RWPE1 (cell line): ENCODE data around the gene GSTM4.
A peak's percentile ranks its signal among the peaks of the same experiment; 100 is the strongest.

Experiments
- CTCF ChIA-PET: fragments of 350-600 bp; sonication (Branson Sonifier 250); formaldehyde crosslinking; extraction: SDS; loops from one replicate; lab custom pipeline; 2021; lab: Yijun Ruan, JAX
- POLR2A ChIA-PET: fragments of 400-600 bp; formaldehyde crosslinking; extraction: SDS; loops from one replicate; lab custom pipeline; 2020; ENCODE audit warnings: antibody characterized with exemption; ENCODE audit not compliant: low non-redundant PET; lab: Yijun Ruan, JAX
- DNase-seq: peaks from one replicate; pipeline ENCODE4 v3.0.0; 2012; ENCODE audit warnings: low spot score
- H3K27ac ChIP-seq: fragments of 450-650 bp; 2 replicates; pipeline ENCODE4 v1.5.1; 2017
- TF ChIP-seq, protein P1 (sequence below): fragments of 450-650 bp; conservative IDR thresholded peaks from 2 replicates; pipeline ENCODE4 v1.5.1; 2017; ENCODE audit warnings: low read depth, mild to moderate bottlenecking

GSTM4 gene

DNA sequence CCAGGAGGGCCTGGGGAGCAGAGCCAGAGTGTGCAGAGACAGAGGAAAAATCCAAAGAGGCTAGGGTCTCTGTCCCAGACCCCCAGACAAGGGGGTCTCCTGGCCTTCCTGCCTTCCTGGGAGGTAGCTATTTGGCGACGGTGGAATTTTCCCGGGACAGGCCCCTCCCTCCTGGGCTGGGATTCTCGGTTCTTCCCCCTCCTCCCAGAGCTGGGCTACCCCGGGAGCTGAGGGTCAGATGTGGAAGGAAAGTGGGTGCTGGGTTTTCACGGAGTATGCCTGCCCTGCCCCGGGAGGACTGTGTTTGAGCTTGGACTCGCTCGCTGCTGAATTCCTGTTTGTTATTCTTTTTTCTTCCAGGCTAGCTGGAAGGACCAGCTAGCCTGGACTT lies 35.5 kb upstream of the GSTM4 start:
- peak; percentile 81 for DNase-seq
- TF ChIP-seq, protein P1, sequence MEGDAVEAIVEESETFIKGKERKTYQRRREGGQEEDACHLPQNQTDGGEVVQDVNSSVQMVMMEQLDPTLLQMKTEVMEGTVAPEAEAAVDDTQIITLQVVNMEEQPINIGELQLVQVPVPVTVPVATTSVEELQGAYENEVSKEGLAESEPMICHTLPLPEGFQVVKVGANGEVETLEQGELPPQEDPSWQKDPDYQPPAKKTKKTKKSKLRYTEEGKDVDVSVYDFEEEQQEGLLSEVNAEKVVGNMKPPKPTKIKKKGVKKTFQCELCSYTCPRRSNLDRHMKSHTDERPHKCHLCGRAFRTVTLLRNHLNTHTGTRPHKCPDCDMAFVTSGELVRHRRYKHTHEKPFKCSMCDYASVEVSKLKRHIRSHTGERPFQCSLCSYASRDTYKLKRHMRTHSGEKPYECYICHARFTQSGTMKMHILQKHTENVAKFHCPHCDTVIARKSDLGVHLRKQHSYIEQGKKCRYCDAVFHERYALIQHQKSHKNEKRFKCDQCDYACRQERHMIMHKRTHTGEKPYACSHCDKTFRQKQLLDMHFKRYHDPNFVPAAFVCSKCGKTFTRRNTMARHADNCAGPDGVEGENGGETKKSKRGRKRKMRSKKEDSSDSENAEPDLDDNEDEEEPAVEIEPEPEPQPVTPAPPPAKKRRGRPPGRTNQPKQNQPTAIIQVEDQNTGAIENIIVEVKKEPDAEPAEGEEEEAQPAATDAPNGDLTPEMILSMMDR: no peak
- CTCF ChIA-PET: interaction anchor here (0.6 to 1.1 kb wide), 3 partner anchors 19 to 554 kb away, joined by 3 to 4 read pairs (median 3); no protein-coding TSS in a partner anchor
- peak overlapping the region; percentile 88 for H3K27ac ChIP-seq
- POLR2A ChIA-PET: interaction anchor here (0.6 kb wide), 1 partner anchor 138 kb away, joined by 3 read pairs; no protein-coding TSS in a partner anchor

DNA sequence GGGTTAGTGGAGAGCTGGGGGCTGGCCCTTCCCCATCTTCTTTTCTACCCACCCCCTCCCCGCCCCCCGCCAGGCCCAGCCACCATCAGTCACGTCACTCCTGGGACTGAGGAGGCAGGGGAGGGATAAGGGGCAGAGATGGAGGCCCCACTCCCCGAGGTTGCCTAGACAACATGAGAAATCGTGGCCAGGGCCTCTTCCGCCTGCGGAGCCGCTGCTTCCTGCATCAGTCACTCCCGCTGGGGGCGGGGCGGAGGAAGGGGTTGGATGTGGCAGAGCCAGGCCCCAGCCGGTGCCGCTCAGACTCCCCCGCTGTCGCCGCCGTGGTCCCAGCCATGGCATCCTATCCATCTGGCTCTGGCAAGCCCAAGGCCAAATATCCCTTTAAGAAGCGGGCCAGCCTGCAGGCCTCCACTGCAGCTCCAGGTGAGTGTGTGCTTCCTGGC lies 35.0 kb upstream of the GSTM4 start:
- peak overlapping the region; percentile 88 for H3K27ac ChIP-seq
- ChIA-PET CTCF (interaction anchor here (0.8 to 1.1 kb wide), 2 partner anchors 19 to 554 kb away, joined by 3 to 4 read pairs; no protein-coding TSS in a partner anchor), POLR2A (interaction anchor here (0.6 kb wide), 1 partner anchor 137 kb away, joined by 3 read pairs; no protein-coding TSS in a partner anchor)
- DNase-seq: peak; percentile 90
- TF ChIP-seq, protein P1: no peak

DNA sequence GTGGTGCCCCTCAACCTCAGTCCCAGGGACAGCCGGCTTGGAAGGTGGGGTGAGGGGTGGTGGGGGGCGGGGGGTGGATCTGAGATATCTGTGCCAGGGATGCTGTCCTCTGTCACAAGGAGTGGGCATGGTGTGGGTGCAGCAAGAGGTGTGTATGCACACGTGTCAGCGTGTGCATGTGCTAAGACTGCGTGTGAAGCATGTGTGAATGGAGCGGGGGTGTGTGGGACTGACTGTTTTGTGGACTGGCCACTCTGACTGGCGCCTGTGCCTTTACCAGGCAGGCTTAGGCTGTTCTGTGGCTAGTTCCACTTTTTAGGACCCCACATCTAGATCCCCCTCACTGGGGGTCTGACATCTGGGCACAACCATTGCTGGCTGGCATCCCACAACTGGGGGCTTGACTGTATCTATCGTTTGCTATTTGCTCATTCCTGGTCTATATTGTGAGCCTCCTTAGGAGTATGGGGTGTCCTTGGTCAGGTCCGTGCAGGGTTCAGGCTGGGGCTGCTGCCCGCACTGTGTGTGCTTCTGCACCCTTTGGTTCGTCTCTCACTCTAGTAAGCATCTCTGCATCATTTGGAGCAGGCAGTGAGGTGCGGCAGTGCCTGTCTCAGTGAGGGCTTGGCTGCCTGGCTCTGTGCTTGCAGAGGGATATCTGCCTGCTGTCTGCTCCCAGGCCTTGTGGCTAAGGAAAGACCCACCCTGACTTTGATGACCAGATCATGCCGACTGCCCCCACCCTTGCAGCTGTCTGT lies 34.3 kb upstream of the GSTM4 start:
- ChIA-PET CTCF (no interaction called here), POLR2A (no interaction called here)

DNA sequence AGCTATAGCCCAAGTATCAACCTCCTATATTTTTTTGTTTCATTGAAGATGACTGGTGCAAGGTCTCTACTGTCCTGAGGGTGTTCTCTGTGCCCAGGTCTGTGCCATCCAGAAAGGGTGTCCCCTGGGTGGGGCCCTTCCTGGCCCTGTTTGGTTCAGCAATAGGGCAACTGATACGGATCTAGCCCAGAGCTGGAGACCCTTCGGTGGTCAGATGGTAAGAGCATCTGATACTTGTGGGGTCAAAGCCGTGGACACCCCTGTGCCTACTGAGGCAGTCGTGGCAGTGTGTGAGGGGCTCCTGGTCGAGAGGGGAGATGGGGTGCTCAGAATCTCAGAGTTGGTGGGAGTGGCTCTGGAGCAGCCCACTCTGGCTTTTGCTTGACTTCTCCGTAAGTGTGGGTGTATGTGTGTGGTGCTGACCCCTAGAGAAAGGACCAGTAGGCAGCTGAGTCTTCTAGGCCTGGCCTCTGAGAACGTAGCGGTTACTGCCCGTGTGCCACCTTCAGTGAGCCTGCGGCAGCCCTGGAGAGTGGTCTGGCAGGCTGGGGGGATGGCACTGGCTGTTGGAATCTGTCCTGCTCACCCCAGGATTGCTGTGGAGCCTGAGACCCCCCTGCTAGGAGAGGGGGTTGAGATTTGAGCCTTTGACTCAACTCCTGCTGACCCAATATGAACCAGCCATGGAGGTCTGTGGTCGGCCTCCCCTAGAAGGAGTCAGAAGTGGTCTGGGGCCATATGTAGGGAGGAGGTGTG lies 33.6 kb upstream of the GSTM4 start:
- ChIA-PET POLR2A (no interaction called here), CTCF (interaction anchor here (1.1 kb wide), 1 partner anchor 17 kb away, joined by 5 read pairs; no protein-coding TSS in a partner anchor)
- H3K27ac ChIP-seq: peak overlapping the region; percentile 88
- TF ChIP-seq, protein P1: no peak
- no peak for DNase-seq

More for the DNA sequence above, 34.3 kb upstream of the GSTM4 start:
- H3K27ac ChIP-seq: peak overlapping the region; percentile 88
- DNase-seq: no peak
- TF ChIP-seq, protein P1: no peak

DNA sequence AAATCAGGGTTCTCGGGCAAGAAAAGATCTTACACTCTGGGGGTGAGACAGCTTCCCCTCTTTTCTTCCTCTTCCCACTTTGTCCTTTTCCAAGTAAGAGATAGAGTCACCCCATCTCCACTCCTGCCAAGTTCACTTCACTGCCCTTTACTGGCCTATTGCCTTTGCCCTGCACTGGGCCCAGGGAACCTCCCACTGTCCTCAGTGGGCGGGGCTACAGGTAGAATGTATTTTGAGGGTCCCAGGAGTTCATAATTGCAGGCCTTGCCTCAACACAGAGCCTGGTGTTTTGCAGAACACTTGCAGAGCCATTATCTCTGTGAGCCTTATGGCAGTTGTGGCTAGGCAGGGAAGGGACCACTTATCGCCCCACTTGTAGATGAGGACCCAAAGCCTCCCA lies 33.0 kb upstream of the GSTM4 start:
- DNase-seq: no peak
- H3K27ac ChIP-seq: peak overlapping the region; percentile 88
- ChIA-PET CTCF (interaction anchor here (1.1 kb wide), 1 partner anchor 17 kb away, joined by 5 read pairs; no protein-coding TSS in a partner anchor), POLR2A (no interaction called here)
- TF ChIP-seq, protein P1: no peak

DNA sequence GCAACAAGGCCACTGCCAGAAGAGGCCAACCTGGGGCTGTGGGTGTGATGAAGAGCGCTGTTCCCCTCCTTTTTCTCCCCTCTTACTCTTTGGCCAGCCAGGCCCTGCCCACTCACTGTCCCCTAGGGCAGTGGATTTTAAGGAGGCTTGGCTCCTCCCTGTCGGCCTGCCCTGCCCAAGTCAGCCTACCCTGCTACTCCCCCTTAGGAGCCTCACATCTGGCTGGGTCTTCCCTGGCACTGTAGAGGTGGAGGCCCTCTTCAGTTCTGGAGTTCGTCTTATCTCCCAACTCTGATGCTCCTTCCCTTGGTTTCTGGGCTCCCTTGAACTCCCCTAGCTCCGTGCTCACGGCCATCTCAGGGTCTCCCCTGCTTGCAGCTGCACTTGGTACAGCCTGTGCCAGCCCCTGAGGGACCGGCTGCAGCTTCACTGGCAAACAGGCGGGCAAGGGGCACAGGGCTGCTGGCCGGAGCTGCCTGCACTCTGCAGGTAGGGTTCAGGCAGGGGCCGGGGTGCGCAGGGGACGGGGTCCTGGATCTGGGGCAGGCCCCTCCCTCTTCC lies 32.2 kb upstream of the GSTM4 start:
- TF ChIP-seq, protein P1: no peak
- CTCF ChIA-PET: interaction anchor here (1.1 kb wide), 1 partner anchor 16 kb away, joined by 5 read pairs; no protein-coding TSS in a partner anchor
- POLR2A ChIA-PET: no interaction called here
- DNase-seq: no peak
- peak overlapping the region; percentile 88 for H3K27ac ChIP-seq
